ENCODE measurements around the gene SAMD9. TPM values are rescaled to one million over a fixed set of nuclear protein-coding genes. Genes with fewer than 3 reads are reported as not detected.
"Not testable (repeated sequence)": the region's sequence is repeated elsewhere in the genome, so short reads cannot be mapped to it uniquely, and the experiment has no call there.

Gene SAMD9
- total and polyA plus RNA-seq, 2 experiments from 2014 or later = 15.3 to 31.2 TPM

- no peaks in the 10 kb centered on the region for H3F3A ChIP-seq (ENCODE audit: insufficient read depth)
- 71 to 72% methylated on average over 5 of the region's 5 CpGs for WGBS, 2 experiments (ENCODE audit: low coverage in 1 of 2, low lambda C conversion rate in 2 of 2, missing lambda C conversion rate in 2 of 2)
Observed at GRCh38 chr7:93060865-93061264, 56.9 kb downstream of the SAMD9 start.

GRCh38 chr7:93060025-93060424 lies 57.8 kb downstream of the SAMD9 start:
- Histone ChIP-seq H3K4me3 (no peak overlapping the region), H3K4me2 (ENCODE audit: unreplicated experiment) (no peak overlapping the region), H3K9me3 (ENCODE audit: low read depth) (no peaks in the 10 kb centered on the region), H3K9me2 (ENCODE audit: insufficient read depth) (no peaks in the 10 kb centered on the region), H3K9ac (no peak overlapping the region), H3K36me3 (ENCODE audit: low read depth) (no peaks in the 10 kb centered on the region), H3K27me3 (replicated peaks; ENCODE audit: insufficient read depth) (no peaks in the 10 kb centered on the region), H4K20me1 (ENCODE audit: insufficient read depth) (no peaks in the 10 kb centered on the region), H2AFZ (no peak overlapping the region), H3K4me1 (ENCODE audit: insufficient read depth) (no peaks in the 10 kb centered on the region), H3K79me2 (ENCODE audit: insufficient read depth) (no peaks in the 10 kb centered on the region), H3F3A (ENCODE audit: insufficient read depth) (no peaks in the 10 kb centered on the region), H3K27ac (no peak overlapping the region)
- no peak for TF ChIP-seq EZH2phosphoT487 (IDR thresholded peaks at IDR 0.05; ENCODE audit: insufficient read depth, low read depth)
- TF ChIP-seq EZH2 (IDR thresholded peaks at IDR 0.05; ENCODE audit: insufficient read depth, poor library complexity, severe bottlenecking) = no peak
- 74 to 76% methylated on average over 6 of the region's 6 CpGs for WGBS, 2 experiments (ENCODE audit: low coverage in 1 of 2, low lambda C conversion rate in 2 of 2, missing lambda C conversion rate in 2 of 2)
- in situ Hi-C loops (cut with MboI) = no loop called here
- no peak for DNase-seq

More at GRCh38 chr7:93060865-93061264, 56.9 kb downstream of the SAMD9 start:
- no peaks in the 10 kb centered on the region for H3K27me3 ChIP-seq (replicated peaks; ENCODE audit: insufficient read depth)
- no peak overlapping the region for H3K9ac ChIP-seq
- H3K27ac ChIP-seq = no peak overlapping the region
- no peak overlapping the region for H2AFZ ChIP-seq
- TF ChIP-seq EZH2phosphoT487 (IDR thresholded peaks at IDR 0.05; ENCODE audit: insufficient read depth, low read depth) (no peak), EZH2 (IDR thresholded peaks at IDR 0.05; ENCODE audit: insufficient read depth, poor library complexity, severe bottlenecking) (no peak)
- in situ Hi-C loops (cut with MboI) = no loop called here
- H3K79me2 ChIP-seq (ENCODE audit: insufficient read depth) = no peaks in the 10 kb centered on the region
- H3K4me2 ChIP-seq (ENCODE audit: unreplicated experiment) = no peak overlapping the region
- DNase-seq = no peak
- H4K20me1 ChIP-seq (ENCODE audit: insufficient read depth) = no peaks in the 10 kb centered on the region
- H3K9me2 ChIP-seq (ENCODE audit: insufficient read depth) = no peaks in the 10 kb centered on the region
- H3K9me3 ChIP-seq (ENCODE audit: low read depth) = no peaks in the 10 kb centered on the region
- no peaks in the 10 kb centered on the region for H3K36me3 ChIP-seq (ENCODE audit: low read depth)
- no peak overlapping the region for H3K4me3 ChIP-seq
- H3K4me1 ChIP-seq (ENCODE audit: insufficient read depth) = no peaks in the 10 kb centered on the region

- H3F3A ChIP-seq (ENCODE audit: insufficient read depth); H4K20me1 ChIP-seq (ENCODE audit: insufficient read depth); H3K4me1 ChIP-seq (ENCODE audit: insufficient read depth); H3K27me3 ChIP-seq (replicated peaks; ENCODE audit: insufficient read depth); DNase-seq; H3K9ac ChIP-seq; H3K27ac ChIP-seq; H3K4me2 ChIP-seq (ENCODE audit: unreplicated experiment); H3K79me2 ChIP-seq (ENCODE audit: insufficient read depth); H2AFZ ChIP-seq; H3K9me2 ChIP-seq (ENCODE audit: insufficient read depth); H3K4me3 ChIP-seq; H3K9me3 ChIP-seq (ENCODE audit: low read depth); H3K36me3 ChIP-seq (ENCODE audit: low read depth): not testable (repeated sequence)
- WGBS, 2 experiments (ENCODE audit: low coverage in 1 of 2, low lambda C conversion rate in 2 of 2, missing lambda C conversion rate in 2 of 2) = 92 to 100% methylated on average over 1 of the region's 1 CpG
- in situ Hi-C loops (cut with MboI) = loop anchor here (5.0 to 10.0 kb wide), 3 partner anchors 222 to 434 kb away; partner anchors contain the start of gene CDK6
Observed at GRCh38 chr7:93056621-93057020, 61.2 kb downstream of the SAMD9 start.

- Histone ChIP-seq H3K9ac (no peak overlapping the region), H3K79me2 (ENCODE audit: insufficient read depth) (no peaks in the 10 kb centered on the region), H4K20me1 (ENCODE audit: insufficient read depth) (no peaks in the 10 kb centered on the region), H3F3A (ENCODE audit: insufficient read depth) (no peaks in the 10 kb centered on the region), H3K27me3 (replicated peaks; ENCODE audit: insufficient read depth) (no peaks in the 10 kb centered on the region), H2AFZ (no peak overlapping the region), H3K4me3 (no peak overlapping the region), H3K4me1 (ENCODE audit: insufficient read depth) (no peaks in the 10 kb centered on the region), H3K4me2 (ENCODE audit: unreplicated experiment) (no peak overlapping the region), H3K9me2 (ENCODE audit: insufficient read depth) (no peaks in the 10 kb centered on the region), H3K27ac (no peak overlapping the region), H3K9me3 (ENCODE audit: low read depth) (no peaks in the 10 kb centered on the region), H3K36me3 (ENCODE audit: low read depth) (no peaks in the 10 kb centered on the region)
- peak; percentile 70 for DNase-seq
- in situ Hi-C loops (cut with MboI) = loop anchor here (5.0 to 10.0 kb wide), 3 partner anchors 221 to 433 kb away; partner anchors contain the start of gene CDK6
- no peak for TF ChIP-seq EZH2 (IDR thresholded peaks at IDR 0.05; ENCODE audit: insufficient read depth, poor library complexity, severe bottlenecking)
- no peak for TF ChIP-seq EZH2phosphoT487 (IDR thresholded peaks at IDR 0.05; ENCODE audit: insufficient read depth, low read depth)
- 2 to 3% methylated on average over 5 of the region's 5 CpGs for WGBS, 2 experiments (ENCODE audit: low coverage in 1 of 2, low lambda C conversion rate in 2 of 2, missing lambda C conversion rate in 2 of 2)
Observed at GRCh38 chr7:93055543-93056107, 62.2 kb downstream of the SAMD9 start.

GRCh38 chr7:93054975-93055374 lies 62.8 kb downstream of the SAMD9 start:
- in situ Hi-C loops (cut with MboI) = loop anchor here (5.0 to 10.0 kb wide), 3 partner anchors 220 to 433 kb away; partner anchors contain the start of gene CDK6
- Histone ChIP-seq H3K9ac (no peak overlapping the region), H2AFZ (no peak overlapping the region)

More at GRCh38 chr7:93054975-93055374, 62.8 kb downstream of the SAMD9 start:
- Histone ChIP-seq H3K36me3 (ENCODE audit: low read depth) (no peaks in the 10 kb centered on the region), H3K79me2 (ENCODE audit: insufficient read depth) (no peaks in the 10 kb centered on the region), H3K4me3 (no peak overlapping the region), H3K9me2 (ENCODE audit: insufficient read depth) (no peaks in the 10 kb centered on the region), H3K27me3 (replicated peaks; ENCODE audit: insufficient read depth) (no peaks in the 10 kb centered on the region), H4K20me1 (ENCODE audit: insufficient read depth) (no peaks in the 10 kb centered on the region), H3K4me2 (ENCODE audit: unreplicated experiment) (no peak overlapping the region), H3K27ac (no peak overlapping the region), H3F3A (ENCODE audit: insufficient read depth) (no peaks in the 10 kb centered on the region), H3K4me1 (ENCODE audit: insufficient read depth) (no peaks in the 10 kb centered on the region), H3K9me3 (ENCODE audit: low read depth) (no peaks in the 10 kb centered on the region)
- WGBS, 2 experiments (ENCODE audit: low coverage in 1 of 2, low lambda C conversion rate in 2 of 2, missing lambda C conversion rate in 2 of 2) = 84 to 89% methylated on average over 3 of the region's 3 CpGs
- no peak for DNase-seq
- no peak for TF ChIP-seq EZH2phosphoT487 (IDR thresholded peaks at IDR 0.05; ENCODE audit: insufficient read depth, low read depth)
- TF ChIP-seq EZH2 (IDR thresholded peaks at IDR 0.05; ENCODE audit: insufficient read depth, poor library complexity, severe bottlenecking) = no peak

All from GM23248 (cell line).